ENCODE measurements around the gene DDX31.
"Not testable (repeated sequence)": the region's sequence is repeated elsewhere in the genome, so short reads cannot be mapped to it uniquely, and the experiment has no call there.

DDX31 gene

DNA sequence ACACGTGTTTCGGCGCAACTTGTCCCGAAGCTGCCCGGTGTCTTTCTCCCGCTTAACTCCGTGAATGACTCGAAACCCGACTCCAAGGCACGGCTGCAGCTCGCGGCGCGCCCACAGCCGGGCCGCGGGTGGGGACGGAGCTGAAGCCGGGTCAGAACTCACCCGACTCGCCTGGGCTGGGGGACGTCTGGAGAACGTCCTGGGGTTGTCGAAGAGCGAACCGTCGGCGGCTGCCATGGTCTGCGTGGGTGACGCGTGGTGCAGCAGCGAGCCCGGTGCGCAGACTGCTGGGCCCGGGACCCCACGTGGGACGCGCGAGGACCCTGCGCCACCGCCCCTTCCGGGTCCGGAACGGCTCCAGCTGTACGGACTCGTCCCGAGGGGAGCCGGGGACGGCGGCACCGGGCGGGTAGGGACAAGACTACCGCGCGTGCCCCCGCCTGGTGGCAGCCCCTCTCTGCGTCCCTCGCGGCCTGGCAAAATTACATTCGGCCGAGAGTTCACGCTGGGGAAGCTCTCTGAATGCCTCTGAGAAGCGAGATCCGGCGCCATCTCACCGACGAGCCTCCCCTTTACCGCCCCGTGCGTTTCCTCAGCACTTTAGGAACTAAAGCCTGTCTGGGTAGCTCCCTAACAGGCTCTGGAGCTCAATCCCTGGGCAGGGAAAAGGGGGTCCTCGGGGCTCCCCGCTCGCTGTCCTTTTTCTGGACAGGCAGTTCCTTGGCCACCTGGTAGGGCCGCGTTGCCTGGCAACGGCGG is at the start of gene DDX31:
Gene DDX31, minus strand, starts transcription at position 286 of the 759 bp plus-strand sequence. Its CDS starts 49 bp downstream, at position 237.
- peak; percentile 81 to 83 for DNase-seq (ENCODE audit: low read depth in 1 of 2, low spot score in 1 of 2)

DNA sequence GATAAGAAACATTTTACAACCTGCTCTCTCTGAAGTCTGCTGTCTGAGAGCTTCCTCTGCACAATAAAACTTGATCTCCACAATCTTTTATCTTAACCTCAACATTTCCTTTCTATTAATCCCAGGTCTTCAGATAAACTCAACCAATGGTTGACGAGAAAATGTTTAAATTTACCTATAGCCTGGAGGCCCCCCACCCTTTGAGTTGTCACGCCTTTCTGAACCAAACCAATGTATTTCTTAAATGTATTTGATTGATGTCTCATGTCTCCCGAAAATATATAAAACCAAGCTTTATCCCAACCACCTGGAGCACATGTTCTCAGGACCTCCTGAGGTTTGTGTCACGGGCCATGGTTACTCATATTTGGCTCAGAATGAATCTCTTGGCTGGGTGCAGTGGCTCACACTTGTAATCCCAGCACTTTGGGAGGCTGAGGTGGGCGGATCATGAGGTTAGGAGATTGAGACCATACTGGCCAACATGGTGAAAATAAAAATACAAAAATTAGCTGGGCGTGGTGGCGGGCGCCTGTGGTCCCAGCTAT is 48.7 kb upstream of the DDX31 start:
- DNase-seq (ENCODE audit: low read depth in 1 of 2, low spot score in 1 of 2) = not testable (repeated sequence)

DNA sequence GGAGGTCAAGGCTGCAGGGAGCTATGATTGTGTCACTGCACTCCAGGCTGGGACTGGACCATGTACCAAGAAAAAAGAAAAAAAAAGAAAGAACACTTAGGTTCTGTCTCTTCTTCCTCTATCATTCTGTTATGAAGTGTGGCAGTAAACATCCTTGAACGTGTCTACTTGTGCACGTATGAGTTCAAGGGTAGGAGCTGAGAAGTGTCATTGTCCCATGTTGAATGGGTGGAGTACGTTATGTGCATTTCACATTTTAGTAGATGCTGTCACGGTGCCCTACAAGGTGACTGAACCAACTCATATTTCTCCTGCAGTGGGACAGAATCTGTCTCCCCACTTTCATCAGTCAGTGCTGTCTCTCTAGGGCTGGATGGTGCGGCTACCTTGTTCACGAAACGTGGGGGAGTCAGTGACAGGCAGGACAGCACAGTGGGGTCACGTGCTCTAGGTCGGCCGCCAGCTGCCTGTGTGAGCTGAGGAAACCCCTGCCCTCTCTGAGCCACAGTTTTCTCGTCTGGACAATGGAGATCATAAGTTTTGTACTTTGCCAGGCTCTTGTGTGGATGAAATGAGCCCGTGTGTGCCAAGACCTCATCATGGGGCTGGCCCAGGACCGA is 47.7 kb upstream of the DDX31 start:
- DNase-seq (ENCODE audit: low read depth in 1 of 2, low spot score in 1 of 2) = no peak

DNA sequence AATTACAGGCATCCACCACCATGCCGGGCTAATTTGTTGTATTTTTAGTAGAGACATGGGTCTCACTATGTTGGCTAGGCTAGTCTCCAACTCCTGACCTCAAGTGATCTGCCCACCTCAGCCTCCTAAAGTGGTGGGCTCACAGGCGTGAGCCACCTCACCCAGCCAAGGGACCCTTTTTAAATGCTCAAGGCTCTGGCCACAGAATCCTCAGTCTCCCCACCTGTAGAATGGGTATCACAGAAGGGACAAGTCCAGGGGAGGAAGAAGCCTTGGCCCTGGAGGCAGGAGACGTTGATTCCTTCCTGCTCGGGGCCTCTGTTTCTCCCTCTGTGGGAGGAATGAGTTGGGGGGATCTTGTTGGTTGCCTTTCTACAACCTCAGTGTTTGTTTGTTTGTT is 46.2 kb upstream of the DDX31 start:
- no peak for DNase-seq (ENCODE audit: low read depth in 1 of 2, low spot score in 1 of 2)

DNA sequence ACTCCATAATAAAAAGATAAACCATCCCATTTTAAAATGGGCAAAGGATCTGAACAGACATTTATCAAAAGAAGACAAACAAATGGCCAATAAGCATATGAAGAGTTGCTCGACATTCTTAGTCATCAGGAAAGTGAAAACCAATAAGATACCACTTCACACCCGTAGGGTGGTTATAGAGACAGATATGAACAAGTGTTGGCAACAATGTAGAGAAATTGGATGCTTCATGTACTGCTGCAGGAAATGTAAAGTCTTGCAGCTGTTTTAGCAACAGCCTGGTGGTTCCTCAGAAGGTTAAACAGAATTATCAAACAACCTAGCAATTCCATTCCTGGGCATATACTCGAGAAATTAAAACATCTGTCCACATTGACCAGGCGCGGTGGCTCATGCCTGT is 43.0 kb upstream of the DDX31 start:
- no peak for DNase-seq (ENCODE audit: low read depth in 1 of 2, low spot score in 1 of 2)

DNA sequence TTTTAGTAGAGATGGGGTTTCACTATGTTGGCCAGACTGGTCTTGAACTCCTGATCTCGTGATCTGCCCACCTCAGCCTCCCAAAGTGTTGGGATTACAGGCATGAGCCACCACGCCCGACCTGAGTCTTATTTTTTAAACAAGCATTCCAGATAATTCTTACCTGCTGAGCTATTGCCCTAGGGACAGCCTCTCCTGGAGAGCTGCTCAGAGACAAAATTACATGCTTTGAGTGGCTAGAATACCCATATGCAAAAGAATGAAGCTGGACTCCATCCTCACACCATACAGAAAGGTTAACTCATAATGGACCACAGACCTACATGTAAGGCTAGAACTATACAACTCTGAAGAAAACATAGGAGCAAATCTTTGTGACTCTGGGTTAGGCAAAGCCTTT is 42.1 kb upstream of the DDX31 start:
- DNase-seq (ENCODE audit: low read depth in 1 of 2, low spot score in 1 of 2) = no peak

DNA sequence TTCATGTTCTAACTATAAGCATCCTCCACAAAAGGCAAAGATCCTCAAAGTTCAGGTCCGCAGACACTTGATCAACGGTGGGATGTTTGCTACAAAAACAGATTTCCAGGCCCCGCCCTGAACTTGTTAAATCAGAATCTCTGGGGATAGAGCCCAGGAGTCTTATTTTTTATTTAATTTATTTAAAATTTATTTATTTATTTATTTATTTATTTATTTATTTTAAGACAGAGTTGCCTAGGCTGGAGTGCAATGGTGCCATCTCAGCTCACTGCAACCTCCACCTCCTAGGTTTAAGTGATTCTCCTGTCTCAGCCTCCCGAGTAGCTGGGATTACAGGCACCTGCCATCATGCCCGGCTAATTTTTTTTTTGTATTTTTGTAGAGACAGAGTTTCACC is 41.4 kb upstream of the DDX31 start:
- DNase-seq (ENCODE audit: low read depth in 1 of 2, low spot score in 1 of 2) = not testable (repeated sequence)

DNA sequence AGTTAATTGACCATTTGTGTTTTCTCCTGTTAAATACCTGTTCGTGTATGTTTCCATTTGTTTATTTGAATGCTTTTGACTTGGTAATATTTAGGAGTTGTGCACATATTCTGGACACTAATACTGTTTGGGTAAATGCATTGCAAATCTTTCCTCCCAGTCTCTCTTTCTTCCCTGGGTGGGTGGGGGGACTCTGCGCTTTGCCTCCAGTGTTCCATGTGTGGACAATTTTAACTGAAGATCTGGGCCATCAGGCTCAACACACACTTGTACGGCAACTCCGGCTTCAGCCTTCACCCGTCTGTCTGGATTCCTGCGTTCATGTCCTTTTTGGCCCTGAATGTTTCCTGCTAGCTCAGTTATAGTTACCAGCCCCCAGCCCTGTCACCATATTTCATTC is 40.5 kb upstream of the DDX31 start:
- DNase-seq (ENCODE audit: low read depth in 1 of 2, low spot score in 1 of 2) = no peak

DNA sequence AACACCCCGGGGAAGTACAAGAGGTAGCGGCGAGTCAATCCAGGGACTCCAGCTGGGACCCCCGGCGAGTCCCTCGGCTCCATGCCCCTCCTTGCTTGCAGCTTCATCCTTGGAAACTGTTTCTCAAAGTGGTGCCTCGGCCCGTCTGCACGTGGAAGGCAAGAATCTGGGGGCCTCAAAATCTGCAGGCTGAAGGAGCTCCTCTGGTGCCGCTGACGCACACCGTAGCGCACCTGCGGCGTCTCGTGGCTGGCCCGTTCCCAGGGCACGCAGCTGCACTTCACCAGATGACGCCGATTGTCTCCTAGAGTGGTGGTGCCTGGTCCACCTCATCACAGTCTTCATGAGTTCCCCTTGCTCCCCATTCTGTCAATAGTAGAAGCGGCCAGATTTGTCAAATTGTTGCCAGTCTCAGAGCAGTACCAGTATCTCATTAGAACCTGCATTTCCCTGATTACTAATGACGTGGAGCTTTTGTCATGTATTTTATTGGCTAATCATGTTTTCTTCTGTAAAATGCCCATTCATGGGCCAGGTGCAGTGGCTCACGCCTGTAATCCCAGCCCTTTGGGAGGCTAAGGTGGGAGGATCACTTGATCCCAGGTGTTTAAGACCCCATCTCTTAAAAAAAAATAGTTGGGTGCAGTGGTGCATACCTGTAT is 39.1 kb upstream of the DDX31 start:
- DNase-seq (ENCODE audit: low read depth in 1 of 2, low spot score in 1 of 2) = no peak

DNA sequence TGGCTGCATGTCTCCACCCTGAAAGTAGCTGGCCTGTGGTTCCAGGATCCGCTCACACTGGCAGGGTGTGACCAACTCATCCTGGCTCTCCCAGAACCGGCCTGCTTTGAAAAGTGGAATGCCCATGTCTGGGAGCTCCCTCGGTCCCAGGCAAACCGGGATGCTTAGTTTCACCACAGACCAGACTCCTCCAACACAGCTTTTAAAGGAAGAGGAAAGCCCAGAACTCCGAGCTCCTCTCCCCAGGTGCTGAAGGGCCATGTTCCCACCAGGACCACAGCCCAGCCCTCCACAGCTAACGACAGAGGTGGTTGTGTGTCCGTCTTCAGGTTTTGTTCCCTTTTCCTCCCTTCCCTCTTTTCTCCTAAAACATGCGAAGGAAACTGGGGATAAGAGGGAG is 38.5 kb upstream of the DDX31 start:
- DNase-seq (ENCODE audit: low read depth in 1 of 2, low spot score in 1 of 2) = no peak

DNA sequence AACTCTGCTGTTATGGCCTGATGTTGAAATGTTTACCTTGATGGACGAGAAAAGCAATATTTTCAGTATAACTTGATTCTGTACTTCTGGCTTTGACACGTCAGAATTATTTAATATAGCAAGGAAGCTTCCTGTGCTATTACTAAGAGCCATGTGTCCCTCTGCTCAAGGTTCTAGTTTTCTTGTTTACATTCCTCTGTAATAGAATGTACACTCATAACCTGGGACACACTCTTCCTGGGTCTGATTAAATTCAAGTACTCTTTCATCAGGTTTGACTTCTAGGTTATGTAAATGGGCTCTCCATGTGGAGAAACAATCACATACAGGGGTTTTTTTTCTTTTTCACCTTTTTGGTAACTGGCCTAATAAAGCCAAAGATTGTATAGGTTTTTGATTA is 33.6 kb upstream of the DDX31 start:
- DNase-seq (ENCODE audit: low read depth in 1 of 2, low spot score in 1 of 2) = no peak

DNA sequence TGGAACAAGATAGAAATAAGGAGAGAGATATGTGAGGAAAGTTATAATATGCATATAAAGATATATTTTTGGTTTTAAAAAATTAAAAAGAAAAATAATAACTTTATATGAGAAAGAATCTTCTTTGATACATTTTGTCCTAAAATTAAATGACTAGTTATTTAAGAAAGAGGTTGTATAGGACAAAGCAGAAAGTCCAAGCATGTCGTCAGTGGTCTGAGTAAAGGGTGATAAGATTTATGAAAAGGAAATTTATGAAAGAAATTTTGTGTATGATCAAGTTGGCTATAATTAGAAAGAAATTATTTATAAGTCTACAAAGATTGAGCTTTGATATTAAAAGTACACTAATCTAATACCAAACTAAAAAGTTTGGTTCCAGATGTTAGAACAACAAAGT is 32.5 kb upstream of the DDX31 start:
- no peak for DNase-seq (ENCODE audit: low read depth in 1 of 2, low spot score in 1 of 2)

DNA sequence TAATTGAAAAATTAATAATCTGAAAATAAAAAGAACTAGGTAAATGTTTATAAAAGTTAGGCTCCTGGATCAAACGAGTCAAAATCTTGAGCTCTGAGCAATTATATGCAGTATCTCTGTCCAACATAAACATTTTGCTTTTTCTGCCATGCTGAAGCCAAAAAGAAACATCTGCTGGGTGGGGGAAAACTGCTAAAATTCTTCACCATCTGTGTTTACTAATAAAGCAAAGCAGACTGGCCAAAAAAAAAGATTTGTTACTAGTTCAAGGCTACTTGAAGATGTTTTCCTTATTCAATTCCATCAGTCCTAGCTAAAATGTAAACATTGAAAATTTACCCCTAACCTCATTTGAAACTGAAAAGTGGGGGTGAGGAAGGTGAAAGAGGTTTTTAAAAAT is 30.2 kb upstream of the DDX31 start:
- DNase-seq (ENCODE audit: low read depth in 1 of 2, low spot score in 1 of 2) = no peak

DNA sequence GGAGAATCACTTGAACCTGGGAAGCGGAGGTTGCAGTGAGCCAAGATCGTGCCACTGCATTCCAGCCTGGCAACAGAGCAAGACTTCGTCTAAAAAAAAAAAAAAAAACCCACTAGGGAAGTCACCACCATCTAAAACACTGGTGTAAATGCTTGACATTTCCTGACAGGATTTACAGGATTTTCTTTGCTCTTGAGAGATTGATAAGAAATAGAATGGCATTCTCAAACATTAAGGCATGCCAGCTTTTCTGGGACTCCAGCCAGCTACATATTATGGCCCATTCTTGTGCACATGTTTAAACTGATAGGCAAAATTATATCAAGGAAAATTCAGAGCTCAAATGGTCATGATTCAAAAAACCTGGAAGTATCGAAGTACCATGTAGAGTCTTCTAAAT is 29.2 kb upstream of the DDX31 start:
- no peak for DNase-seq (ENCODE audit: low read depth in 1 of 2, low spot score in 1 of 2)

DNA sequence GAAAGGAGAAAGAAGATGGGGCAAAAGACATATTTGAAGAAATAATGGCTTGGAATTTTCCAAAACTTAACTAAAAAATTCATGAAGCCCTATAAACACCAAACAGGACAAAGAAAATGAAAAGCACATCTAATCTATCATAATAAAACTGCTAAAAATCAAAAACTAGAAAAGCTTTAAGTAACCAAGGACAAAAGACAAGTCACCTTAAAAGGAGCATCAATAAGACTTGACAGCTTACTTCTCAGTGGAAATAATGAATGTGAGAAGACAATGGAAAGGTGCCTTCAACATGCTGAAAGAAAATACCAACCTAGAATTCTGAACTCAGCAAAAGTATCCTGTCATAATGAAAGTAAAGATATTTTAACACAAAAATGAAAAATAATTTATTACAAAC is 27.4 kb upstream of the DDX31 start:
- DNase-seq (ENCODE audit: low read depth in 1 of 2, low spot score in 1 of 2) = no peak

DNA sequence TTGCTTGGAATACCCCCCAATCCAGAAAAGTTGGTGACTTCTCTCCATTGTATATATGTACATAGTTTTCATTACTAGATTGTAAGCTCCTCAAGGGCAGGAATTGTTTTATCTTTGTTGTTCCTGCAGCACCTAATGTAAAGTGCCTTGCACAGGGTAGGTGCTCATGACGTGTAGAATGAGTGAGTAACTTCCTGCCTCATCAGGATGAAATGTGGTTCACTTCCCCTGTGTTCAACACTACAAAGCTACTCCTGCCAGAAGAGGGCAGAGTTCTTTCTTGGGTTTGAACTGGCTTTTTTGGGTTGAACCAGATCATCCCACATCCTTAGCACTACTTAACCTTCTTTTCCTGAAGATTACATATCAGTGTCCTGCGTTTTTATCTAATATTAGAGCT is 24.4 kb upstream of the DDX31 start:
- no peak for DNase-seq (ENCODE audit: low read depth in 1 of 2, low spot score in 1 of 2)

DNA sequence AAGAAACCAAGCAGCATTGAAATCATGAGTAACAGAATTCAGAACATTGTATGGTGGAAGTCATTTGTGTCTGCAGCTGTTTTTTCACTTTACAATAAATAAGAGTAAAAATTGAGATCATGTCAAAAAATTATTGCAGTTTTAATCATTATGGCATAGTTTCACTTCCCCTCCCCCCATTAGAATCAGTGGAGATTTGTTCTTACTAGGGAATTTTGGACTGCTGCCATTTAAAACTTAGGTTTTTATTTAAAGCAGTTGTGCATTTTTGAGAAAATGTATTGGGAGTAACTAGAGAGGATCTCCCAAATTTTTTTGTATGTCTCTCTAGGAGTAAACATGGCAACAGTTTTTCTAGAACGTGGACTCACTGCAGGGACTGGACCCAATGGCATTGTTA is 20.9 kb upstream of the DDX31 start:
- DNase-seq (ENCODE audit: low read depth in 1 of 2, low spot score in 1 of 2) = no peak

DNA sequence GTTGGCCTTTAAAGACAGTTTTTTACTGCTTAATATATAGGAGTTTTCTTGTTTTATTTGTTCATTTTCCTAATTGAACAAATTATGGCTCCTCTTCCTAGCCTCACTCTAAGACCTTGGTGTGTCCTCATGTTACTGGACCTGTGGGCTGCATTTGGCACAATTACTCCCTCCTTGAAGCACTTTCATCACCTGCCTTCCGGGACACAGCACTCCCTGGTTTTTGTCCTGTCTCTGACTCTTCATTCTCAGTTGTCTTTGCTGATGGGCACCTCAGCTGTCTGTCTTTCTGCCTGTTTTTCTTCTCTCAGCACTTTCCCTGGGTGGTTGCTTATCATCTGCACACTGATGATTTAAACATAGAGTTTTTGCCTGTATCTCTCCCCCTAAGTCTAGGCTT is 14.1 kb upstream of the DDX31 start:
- no peak for DNase-seq (ENCODE audit: low read depth in 1 of 2, low spot score in 1 of 2)

DNA sequence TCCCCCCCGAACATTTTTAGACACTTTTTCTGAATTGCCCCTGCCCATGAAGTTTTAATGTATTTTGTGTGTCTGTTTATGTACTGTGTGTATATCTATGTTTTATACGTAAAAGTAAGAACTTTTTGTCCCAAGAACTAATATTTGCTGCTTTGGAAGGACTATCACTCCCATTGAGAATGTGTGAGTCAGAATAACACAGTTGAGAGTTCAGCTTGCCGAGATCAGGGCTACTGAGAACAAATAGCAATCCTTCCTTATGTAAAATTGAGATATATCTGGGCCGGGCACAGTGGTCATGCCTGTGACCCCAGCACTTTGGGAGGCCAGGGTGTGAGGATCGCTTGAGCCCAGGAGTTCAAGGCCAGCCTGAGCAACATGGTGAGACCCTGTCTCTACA is 11.8 kb upstream of the DDX31 start:
- no peak for DNase-seq (ENCODE audit: low read depth in 1 of 2, low spot score in 1 of 2)

DNA sequence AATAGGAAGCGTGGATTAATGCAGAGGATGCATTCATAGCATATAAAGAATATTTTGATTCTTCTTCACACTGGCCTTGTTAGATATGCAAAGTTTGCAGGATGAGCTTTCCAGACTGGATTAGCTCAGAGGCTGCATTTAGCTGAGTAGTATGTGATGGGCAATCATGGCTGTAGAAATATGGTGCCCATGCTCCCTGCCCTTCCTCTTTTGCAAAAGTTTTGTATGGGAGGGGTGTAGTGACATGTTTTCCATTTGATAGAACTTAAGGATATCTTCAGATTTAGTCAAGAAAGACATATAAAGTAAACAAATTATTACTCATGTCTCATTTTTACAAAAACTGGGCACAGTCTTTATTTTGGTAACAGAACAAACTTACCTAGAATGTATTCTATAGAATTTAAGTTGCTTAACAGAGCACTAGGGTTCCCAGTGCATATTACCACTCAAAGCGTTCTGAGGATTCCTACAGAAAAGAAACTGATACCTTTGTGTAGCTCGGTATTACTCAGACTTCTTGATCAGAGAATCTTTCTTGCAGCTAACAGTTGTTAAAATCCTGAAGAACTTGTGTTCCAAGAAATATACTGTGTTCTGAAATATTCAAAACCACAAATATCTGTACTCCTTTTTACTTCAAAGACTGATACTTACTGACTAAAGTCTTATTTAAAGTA is 10.3 kb upstream of the DDX31 start:
- DNase-seq (ENCODE audit: low read depth in 1 of 2, low spot score in 1 of 2) = no peak

DNA sequence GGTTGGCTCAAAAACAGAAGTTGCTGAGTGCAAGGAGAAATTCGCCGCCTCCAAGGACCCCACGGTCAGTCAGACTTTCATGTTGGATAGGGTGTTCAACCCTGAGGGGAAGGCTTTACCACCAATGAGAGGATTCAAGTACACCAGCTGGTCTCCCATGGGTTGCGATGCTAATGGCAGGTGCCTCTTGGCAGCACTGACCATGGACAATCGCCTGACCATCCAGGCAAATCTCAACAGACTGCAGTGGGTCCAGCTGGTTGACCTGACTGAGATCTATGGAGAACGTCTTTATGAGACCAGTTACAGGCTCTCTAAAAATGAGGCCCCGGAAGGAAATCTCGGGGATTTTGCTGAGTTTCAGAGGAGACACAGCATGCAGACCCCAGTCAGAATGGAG is 8.2 kb upstream of the DDX31 start:
- no peak for DNase-seq (ENCODE audit: low read depth in 1 of 2, low spot score in 1 of 2)

DNA sequence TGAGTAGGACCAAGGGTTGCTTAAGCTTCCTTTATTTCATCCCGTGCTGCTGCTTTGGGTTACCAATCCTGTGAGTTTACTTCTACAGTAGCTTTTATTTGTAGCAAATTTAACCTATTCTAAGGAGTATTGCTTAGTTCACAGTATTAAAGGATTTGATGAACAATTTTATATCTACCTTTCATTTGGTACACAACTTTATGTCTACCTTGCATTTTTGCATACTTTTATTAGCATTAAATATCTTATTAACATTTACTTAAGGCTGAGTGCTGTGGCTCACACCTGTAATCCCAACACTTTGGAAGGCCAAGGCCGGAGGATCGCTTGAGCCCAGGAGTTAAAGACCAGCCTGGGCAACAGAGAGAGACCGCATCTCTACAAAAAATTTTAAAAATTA is 4.7 kb upstream of the DDX31 start:
- DNase-seq (ENCODE audit: low read depth in 1 of 2, low spot score in 1 of 2) = no peak
